SK-N-SH (cell line): ENCODE data around the gene NAT9.

Experiments
- EZH2phosphoT487 ChIP-seq: fragments of 200-600 bp; sonication (generic); IDR thresholded peaks from 2 replicates; pipeline ENCODE4 v1.6.1; 2017; ENCODE audit warnings: low read depth, mixed run types, mild to moderate bottlenecking, antibody characterized with exemption, moderate library complexity, borderline replicate concordance
- FOXM1 ChIP-seq: IDR thresholded peaks from 2 replicates; pipeline ENCODE4 v1.4.0; 2012; ENCODE audit warnings: low read depth, mild to moderate bottlenecking
- RAD21 ChIP-seq: IDR thresholded peaks from 2 replicates; pipeline ENCODE4 v1.6.1; 2012; ENCODE audit warnings: mild to moderate bottlenecking, low read length
- TAF1 ChIP-seq: IDR thresholded peaks from 2 replicates; pipeline ENCODE4 v1.6.1; 2012; ENCODE audit warnings: low read depth, mild to moderate bottlenecking, low read length, moderate library complexity, borderline replicate concordance
- TF ChIP-seq, protein P1 (sequence below): IDR thresholded peaks from 2 replicates; pipeline ENCODE4; 2012
- TF ChIP-seq, protein P2 (sequence below): fragments of 200-600 bp; sonication (generic); IDR thresholded peaks from 2 replicates; pipeline ENCODE4 v1.6.1; 2017; ENCODE audit warnings: antibody characterized with exemption, mild to moderate bottlenecking, moderate library complexity
- TF ChIP-seq, protein P3 (sequence below): IDR thresholded peaks from 2 replicates; pipeline ENCODE4 v1.4.0; 2012; ENCODE audit warnings: low read depth

DNA sequence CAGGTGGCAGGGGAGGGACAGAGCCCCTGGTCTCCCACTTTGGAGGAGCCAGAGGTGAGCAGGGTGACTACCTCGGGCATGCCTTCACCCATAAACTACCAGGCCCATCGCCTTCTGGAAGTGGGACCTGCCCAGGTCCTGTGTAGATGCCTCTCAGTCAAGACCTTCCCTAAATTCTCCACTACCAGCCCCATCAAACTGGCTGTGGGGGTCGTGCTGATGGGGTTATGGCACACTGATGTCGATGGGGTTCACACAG is 44.9 kb downstream of the NAT9 start:
- TF ChIP-seq, protein P1, sequence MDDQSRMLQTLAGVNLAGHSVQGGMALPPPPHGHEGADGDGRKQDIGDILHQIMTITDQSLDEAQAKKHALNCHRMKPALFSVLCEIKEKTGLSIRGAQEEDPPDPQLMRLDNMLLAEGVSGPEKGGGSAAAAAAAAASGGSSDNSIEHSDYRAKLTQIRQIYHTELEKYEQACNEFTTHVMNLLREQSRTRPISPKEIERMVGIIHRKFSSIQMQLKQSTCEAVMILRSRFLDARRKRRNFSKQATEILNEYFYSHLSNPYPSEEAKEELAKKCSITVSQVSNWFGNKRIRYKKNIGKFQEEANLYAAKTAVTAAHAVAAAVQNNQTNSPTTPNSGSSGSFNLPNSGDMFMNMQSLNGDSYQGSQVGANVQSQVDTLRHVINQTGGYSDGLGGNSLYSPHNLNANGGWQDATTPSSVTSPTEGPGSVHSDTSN, result no peak
- TF ChIP-seq FOXM1, result no peak
- TF ChIP-seq, protein P2, sequence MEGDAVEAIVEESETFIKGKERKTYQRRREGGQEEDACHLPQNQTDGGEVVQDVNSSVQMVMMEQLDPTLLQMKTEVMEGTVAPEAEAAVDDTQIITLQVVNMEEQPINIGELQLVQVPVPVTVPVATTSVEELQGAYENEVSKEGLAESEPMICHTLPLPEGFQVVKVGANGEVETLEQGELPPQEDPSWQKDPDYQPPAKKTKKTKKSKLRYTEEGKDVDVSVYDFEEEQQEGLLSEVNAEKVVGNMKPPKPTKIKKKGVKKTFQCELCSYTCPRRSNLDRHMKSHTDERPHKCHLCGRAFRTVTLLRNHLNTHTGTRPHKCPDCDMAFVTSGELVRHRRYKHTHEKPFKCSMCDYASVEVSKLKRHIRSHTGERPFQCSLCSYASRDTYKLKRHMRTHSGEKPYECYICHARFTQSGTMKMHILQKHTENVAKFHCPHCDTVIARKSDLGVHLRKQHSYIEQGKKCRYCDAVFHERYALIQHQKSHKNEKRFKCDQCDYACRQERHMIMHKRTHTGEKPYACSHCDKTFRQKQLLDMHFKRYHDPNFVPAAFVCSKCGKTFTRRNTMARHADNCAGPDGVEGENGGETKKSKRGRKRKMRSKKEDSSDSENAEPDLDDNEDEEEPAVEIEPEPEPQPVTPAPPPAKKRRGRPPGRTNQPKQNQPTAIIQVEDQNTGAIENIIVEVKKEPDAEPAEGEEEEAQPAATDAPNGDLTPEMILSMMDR, result no peak
- TF ChIP-seq RAD21, result no peak
- TF ChIP-seq, protein P3, sequence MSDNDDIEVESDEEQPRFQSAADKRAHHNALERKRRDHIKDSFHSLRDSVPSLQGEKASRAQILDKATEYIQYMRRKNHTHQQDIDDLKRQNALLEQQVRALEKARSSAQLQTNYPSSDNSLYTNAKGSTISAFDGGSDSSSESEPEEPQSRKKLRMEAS, result no peak
- no peak for TF ChIP-seq TAF1
- TF ChIP-seq EZH2phosphoT487, result no peak
